Ishikawa (cell line): ENCODE results near the gene PHLDB2.

ENCODE experiments used
- CEBPB ChIP-seq: IDR thresholded peaks from 2 replicates; pipeline ENCODE4 v1.6.1; 2012
- CREB1 ChIP-seq: IDR thresholded peaks from 2 replicates; pipeline ENCODE4 v1.6.1; 2012; ENCODE audit warnings: low read depth
- EGR1 ChIP-seq: IDR thresholded peaks from 2 replicates; pipeline ENCODE4 v1.6.1; 2012
- EP300 ChIP-seq: IDR thresholded peaks from 2 replicates; pipeline ENCODE4 v1.6.1; 2012; ENCODE audit warnings: borderline replicate concordance
- FOXM1 ChIP-seq: IDR thresholded peaks from 2 replicates; pipeline ENCODE4 v1.6.1; 2012; ENCODE audit warnings: low read depth, borderline replicate concordance
- MAX ChIP-seq: IDR thresholded peaks from 2 replicates; pipeline ENCODE4 v1.6.1; 2012
- NFIC ChIP-seq: IDR thresholded peaks from 2 replicates; pipeline ENCODE4 v1.6.1; 2012
- RAD21 ChIP-seq: IDR thresholded peaks from 2 replicates; pipeline ENCODE4 v1.6.1; 2012; ENCODE audit warnings: low read depth
- REST ChIP-seq: IDR thresholded peaks from 2 replicates; pipeline ENCODE4 v1.6.1; 2012; ENCODE audit warnings: low read depth, mild to moderate bottlenecking
- TAF1 ChIP-seq: IDR thresholded peaks from 2 replicates; pipeline ENCODE4 v1.6.1; 2012; ENCODE audit warnings: low read depth, mild to moderate bottlenecking
- TCF12 ChIP-seq: IDR thresholded peaks from 2 replicates; pipeline ENCODE4 v1.6.1; 2012; ENCODE audit warnings: low read depth
- TEAD4 ChIP-seq: IDR thresholded peaks from 2 replicates; pipeline ENCODE4 v1.6.1; 2012
- USF1 ChIP-seq: IDR thresholded peaks from 2 replicates; pipeline ENCODE4 v1.6.1; 2012
- YY1 ChIP-seq: IDR thresholded peaks from 2 replicates; pipeline ENCODE4 v1.6.1; 2012; ENCODE audit warnings: low read depth
- ZBTB7A ChIP-seq: IDR thresholded peaks from 2 replicates; pipeline ENCODE4 v1.6.1; 2012; ENCODE audit warnings: low read depth

Gene PHLDB2

GRCh38 chr3:111859061-111859973 is at the start of gene PHLDB2:
Gene PHLDB2 (plus strand): TSS chr3:111859265. CDS start chr3:111884078, 24,813 bp downstream.
- TF ChIP-seq TEAD4 (no peak), CEBPB (peak; percentile 44; the same call in 1 of the 2 replicates), ZBTB7A (peak; percentile 87; the same call in 1 of the 2 replicates), TAF1 (peak; percentile 34; the same call in 1 of the 2 replicates), REST (no peak), USF1 (no peak), MAX (peak; percentile 15; the same call in 1 of the 2 replicates), NFIC (peak; percentile 35; the same call in 1 of the 2 replicates), EP300 (peak; percentile 42; the same call in 1 of the 2 replicates), CREB1 (peak; percentile 7; the same call in 1 of the 2 replicates), FOXM1 (no peak), YY1 (no peak), TCF12 (no peak), EGR1 (no peak; the same call in 1 of the 2 replicates), RAD21 (peak; percentile 13; the same call in 1 of the 2 replicates)

GRCh38 chr3:111810909-111811308 is 48.2 kb upstream of the PHLDB2 start:
- no peak for TF ChIP-seq MAX
- TF ChIP-seq RAD21: no peak
- TF ChIP-seq TAF1: no peak
- no peak for TF ChIP-seq CREB1
- no peak for TF ChIP-seq TEAD4
- no peak for TF ChIP-seq TCF12
- TF ChIP-seq EP300: no peak
- no peak for TF ChIP-seq FOXM1
- TF ChIP-seq REST: no peak
- TF ChIP-seq YY1: no peak
- no peak for TF ChIP-seq USF1
- TF ChIP-seq EGR1: no peak
- TF ChIP-seq NFIC: no peak
- no peak for TF ChIP-seq ZBTB7A
- TF ChIP-seq CEBPB: no peak

GRCh38 chr3:111811811-111812210 is 47.3 kb upstream of the PHLDB2 start:
- no peak for TF ChIP-seq YY1
- no peak for TF ChIP-seq CREB1
- no peak for TF ChIP-seq TEAD4
- TF ChIP-seq FOXM1: no peak
- no peak for TF ChIP-seq USF1
- no peak for TF ChIP-seq TAF1
- no peak for TF ChIP-seq NFIC
- no peak for TF ChIP-seq EGR1
- TF ChIP-seq REST: no peak
- TF ChIP-seq ZBTB7A: no peak
- no peak for TF ChIP-seq MAX
- no peak for TF ChIP-seq RAD21
- no peak for TF ChIP-seq TCF12
- TF ChIP-seq EP300: no peak
- TF ChIP-seq CEBPB: no peak
